Measurements from ENCODE around the gene RGS1.

Gene RGS1

DNA sequence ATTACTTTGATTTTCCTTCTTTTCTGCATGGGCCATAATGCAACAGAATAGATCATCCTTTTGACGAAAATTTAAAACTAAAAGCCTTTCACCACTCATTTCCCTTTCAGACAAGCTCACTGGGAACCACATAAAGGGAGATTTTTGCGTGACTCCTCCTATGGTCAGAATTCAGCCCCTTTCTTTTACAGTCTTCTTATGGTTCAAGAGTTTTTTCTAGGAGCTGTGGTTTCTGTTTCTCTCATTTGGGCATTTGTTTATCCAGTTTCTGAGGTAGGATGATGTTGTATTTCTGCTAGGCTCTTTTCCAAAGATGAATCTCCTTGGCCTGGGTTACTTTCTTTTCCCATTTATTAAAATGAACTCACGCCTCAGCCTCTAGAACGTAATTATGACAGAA lies 16.9 kb downstream of the RGS1 start:
- TF ChIP-seq TAF1 (IDR thresholded peaks at IDR 0.05; ENCODE audit: low read depth, low read length) (no peak), POLR2AphosphoS5 (IDR thresholded peaks at IDR 0.05; ENCODE audit: low read depth, low read length) (no peak), POU2F2 (IDR thresholded peaks at IDR 0.05; ENCODE audit: low read depth, low read length) (no peak), POLR2A (IDR thresholded peaks at IDR 0.05; ENCODE audit: low read depth, low read length) (no peak), PAX5 (IDR thresholded peaks at IDR 0.05; ENCODE audit: insufficient read depth, low read length, severe bottlenecking) (no peak), SPI1 (IDR thresholded peaks at IDR 0.05; ENCODE audit: low read depth, low read length) (no peak)
- DNase-seq (ENCODE audit: insufficient read length, low spot score) = no peak
- FAIRE-seq = no peak

DNA sequence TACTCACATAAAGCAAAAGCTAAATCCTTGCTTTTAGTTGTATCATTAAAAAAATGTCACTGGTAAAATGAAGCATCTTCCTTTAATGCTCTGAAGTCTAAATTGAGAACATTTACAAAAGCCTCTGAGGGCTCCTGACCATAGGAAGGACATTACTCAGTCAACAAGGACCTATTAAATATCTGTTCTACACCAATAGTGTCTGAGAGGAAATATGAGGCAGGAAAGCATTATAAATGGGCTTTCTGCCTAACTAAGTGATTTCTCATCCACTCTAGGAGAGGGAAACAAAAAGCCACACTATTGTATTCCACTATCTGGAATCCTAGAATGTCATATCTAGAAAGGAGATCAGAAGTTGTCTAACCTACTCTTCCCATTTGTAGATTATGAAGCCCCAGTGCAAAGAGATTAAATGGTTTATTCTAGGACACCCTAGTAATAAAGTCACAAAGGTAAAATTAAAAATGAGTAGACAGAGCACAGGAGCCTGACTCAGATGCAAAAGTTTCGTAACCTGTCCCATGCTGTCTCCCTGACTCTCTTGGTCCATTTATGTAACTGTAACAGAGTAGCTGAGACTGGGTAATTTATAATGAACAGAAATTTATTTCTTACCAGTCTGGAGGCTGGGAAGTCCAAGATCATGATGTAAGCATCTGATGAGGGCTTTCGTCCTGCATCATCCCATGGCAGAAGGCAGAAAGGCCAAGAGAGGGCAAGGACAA lies 17.6 kb downstream of the RGS1 start:
- no peak for TF ChIP-seq POLR2AphosphoS5 (IDR thresholded peaks at IDR 0.05; ENCODE audit: low read depth, low read length)
- TF ChIP-seq SPI1 (IDR thresholded peaks at IDR 0.05; ENCODE audit: low read depth, low read length) = no peak
- TF ChIP-seq POU2F2 (IDR thresholded peaks at IDR 0.05; ENCODE audit: low read depth, low read length) = no peak
- TF ChIP-seq TAF1 (IDR thresholded peaks at IDR 0.05; ENCODE audit: low read depth, low read length) = no peak
- TF ChIP-seq POLR2A (IDR thresholded peaks at IDR 0.05; ENCODE audit: low read depth, low read length) = no peak
- no peak for TF ChIP-seq PAX5 (IDR thresholded peaks at IDR 0.05; ENCODE audit: insufficient read depth, low read length, severe bottlenecking)
- DNase-seq (ENCODE audit: insufficient read length, low spot score) (no peak), FAIRE-seq (no peak)

DNA sequence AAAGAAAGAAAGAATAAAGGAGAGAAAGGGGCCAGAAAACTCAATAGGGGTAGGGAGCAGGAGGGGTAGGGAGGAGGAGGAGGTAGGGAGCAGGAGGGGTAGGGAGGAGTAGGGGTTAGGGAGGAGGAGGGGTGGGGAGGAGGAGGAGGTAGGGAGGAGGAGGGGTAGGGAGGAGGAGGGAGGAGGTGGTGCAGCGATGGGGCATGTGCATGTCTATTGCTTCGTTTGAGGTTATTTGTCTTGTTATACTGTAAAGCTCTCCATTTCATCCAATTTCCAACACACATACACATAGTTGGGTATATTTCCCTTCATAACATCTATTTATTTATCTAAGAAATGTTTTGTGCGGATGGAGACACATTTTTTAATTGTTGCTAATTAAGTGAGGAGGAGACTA lies 19.7 kb downstream of the RGS1 start:
- TF ChIP-seq POU2F2 (IDR thresholded peaks at IDR 0.05; ENCODE audit: low read depth, low read length) (no peak), POLR2AphosphoS5 (IDR thresholded peaks at IDR 0.05; ENCODE audit: low read depth, low read length) (no peak), PAX5 (IDR thresholded peaks at IDR 0.05; ENCODE audit: insufficient read depth, low read length, severe bottlenecking) (no peak), SPI1 (IDR thresholded peaks at IDR 0.05; ENCODE audit: low read depth, low read length) (no peak), TAF1 (IDR thresholded peaks at IDR 0.05; ENCODE audit: low read depth, low read length) (no peak)
- no peak for DNase-seq (ENCODE audit: insufficient read length, low spot score)
- no peak for FAIRE-seq

DNA sequence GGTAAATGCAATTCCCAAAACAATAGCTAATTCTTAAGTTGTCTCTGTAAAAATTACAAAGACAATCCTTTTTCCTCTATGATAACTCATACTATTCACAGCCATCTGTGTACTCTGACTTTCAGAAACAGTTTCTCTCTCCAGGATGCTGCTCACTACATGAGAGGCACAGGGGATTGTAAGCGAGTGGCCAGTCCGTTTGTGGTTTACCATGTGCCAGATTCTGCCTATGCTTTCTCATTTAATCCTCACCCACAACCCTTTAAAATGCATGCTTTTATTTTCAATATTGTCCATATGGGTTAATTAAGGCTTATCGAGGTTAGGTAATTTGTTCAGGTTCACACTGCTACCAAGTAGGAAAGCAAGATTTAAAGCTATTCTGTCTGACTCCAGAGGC lies 23.0 kb downstream of the RGS1 start:
- DNase-seq (ENCODE audit: insufficient read length, low spot score) (no peak), FAIRE-seq (no peak)
- TF ChIP-seq POU2F2 (IDR thresholded peaks at IDR 0.05; ENCODE audit: low read depth, low read length) = no peak
- TF ChIP-seq POLR2A (IDR thresholded peaks at IDR 0.05; ENCODE audit: low read depth, low read length) = no peak

DNA sequence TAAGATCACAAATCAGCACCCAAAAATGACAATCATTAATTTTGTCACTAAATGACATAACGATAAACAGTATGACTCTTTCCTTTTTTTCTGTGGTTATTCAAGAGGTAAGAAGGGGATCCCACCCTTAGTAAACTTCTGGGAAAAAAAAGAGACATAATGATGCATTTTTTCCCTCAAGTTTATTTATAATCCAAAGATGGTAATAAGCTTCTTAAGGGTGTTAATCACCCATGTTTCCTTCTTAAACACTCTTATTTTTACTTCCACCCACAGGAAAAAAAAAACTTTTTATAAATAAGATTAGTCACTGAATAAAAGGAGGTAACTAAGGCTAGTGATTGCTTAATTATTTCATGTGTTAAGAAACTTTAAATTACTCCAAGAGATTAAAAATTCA lies 24.7 kb downstream of the RGS1 start:
- no peak for DNase-seq (ENCODE audit: insufficient read length, low spot score)
- TF ChIP-seq POLR2A (IDR thresholded peaks at IDR 0.05; ENCODE audit: low read depth, low read length) (no peak), PAX5 (IDR thresholded peaks at IDR 0.05; ENCODE audit: insufficient read depth, low read length, severe bottlenecking) (no peak), POU2F2 (IDR thresholded peaks at IDR 0.05; ENCODE audit: low read depth, low read length) (no peak), SPI1 (IDR thresholded peaks at IDR 0.05; ENCODE audit: low read depth, low read length) (no peak), TAF1 (IDR thresholded peaks at IDR 0.05; ENCODE audit: low read depth, low read length) (no peak), POLR2AphosphoS5 (IDR thresholded peaks at IDR 0.05; ENCODE audit: low read depth, low read length) (no peak)
- no peak for FAIRE-seq

DNA sequence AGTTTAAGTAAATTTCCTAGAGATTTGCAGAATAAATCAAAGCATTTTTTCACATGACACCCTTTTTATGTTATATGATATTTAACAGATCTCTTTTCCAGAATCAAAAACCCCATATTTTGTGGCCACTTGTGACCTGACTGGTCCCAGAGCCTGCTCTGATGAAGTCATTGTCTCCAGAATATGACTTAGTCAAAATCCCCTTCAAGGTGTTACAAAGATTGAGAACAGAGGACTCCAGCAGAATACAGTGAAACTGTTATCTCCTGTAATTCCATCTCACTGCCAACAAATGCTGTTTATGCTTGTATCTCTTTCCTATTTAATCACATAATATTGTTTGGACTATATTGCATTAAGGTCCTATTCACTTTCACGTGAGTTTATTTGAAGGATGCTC lies 25.6 kb downstream of the RGS1 start:
- no peak for DNase-seq (ENCODE audit: insufficient read length, low spot score)
- peak; percentile 52 for FAIRE-seq
- TF ChIP-seq POLR2A (IDR thresholded peaks at IDR 0.05; ENCODE audit: low read depth, low read length) = no peak
- TF ChIP-seq PAX5 (IDR thresholded peaks at IDR 0.05; ENCODE audit: insufficient read depth, low read length, severe bottlenecking) = no peak
- no peak for TF ChIP-seq SPI1 (IDR thresholded peaks at IDR 0.05; ENCODE audit: low read depth, low read length)
- no peak for TF ChIP-seq TAF1 (IDR thresholded peaks at IDR 0.05; ENCODE audit: low read depth, low read length)
- no peak for TF ChIP-seq POU2F2 (IDR thresholded peaks at IDR 0.05; ENCODE audit: low read depth, low read length)
- no peak for TF ChIP-seq POLR2AphosphoS5 (IDR thresholded peaks at IDR 0.05; ENCODE audit: low read depth, low read length)

DNA sequence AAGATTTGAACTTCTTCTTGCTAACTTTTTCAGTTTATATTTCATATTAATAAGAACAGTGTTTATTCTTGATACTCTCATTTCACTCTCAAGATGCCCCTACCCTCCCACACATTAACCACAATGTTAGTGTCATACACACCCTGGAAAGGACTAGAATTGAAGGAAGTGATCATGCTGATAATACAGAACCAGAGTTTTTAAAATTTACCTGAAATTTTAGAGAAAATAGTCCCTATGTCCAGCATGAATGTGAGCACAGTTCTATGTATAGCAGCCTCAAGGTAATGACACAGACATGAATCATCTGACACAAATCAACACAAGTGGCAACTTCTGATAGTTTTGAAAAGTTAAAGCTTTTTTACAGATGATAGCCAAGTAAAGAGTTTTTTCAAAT lies 26.0 kb downstream of the RGS1 start:
- no peak for DNase-seq (ENCODE audit: insufficient read length, low spot score)
- TF ChIP-seq POLR2A (IDR thresholded peaks at IDR 0.05; ENCODE audit: low read depth, low read length) = no peak
- TF ChIP-seq SPI1 (IDR thresholded peaks at IDR 0.05; ENCODE audit: low read depth, low read length) = peak; percentile 44
- no peak for TF ChIP-seq POLR2AphosphoS5 (IDR thresholded peaks at IDR 0.05; ENCODE audit: low read depth, low read length)
- TF ChIP-seq PAX5 (IDR thresholded peaks at IDR 0.05; ENCODE audit: insufficient read depth, low read length, severe bottlenecking) = no peak
- TF ChIP-seq POU2F2 (IDR thresholded peaks at IDR 0.05; ENCODE audit: low read depth, low read length) = no peak
- peak; percentile 16 for FAIRE-seq

DNA sequence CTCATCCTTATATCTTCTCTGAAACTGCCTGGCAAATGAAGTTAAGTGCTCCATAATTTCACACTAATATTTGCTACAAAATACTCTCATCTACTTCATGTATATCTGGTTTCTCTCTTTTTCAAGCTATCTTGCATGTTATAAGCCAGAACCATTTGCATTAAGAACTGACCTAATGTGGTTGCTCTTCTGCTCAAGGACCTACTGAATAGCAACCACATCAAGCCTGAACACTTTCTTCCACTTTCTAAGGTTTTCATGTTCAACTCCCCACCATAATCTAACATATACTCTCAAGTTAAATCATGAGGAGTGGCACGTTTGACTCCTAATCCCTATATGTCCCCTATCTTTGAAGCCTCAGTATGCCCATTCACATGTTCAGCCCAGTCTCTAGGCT lies 27.2 kb downstream of the RGS1 start:
- DNase-seq (ENCODE audit: insufficient read length, low spot score) = no peak
- FAIRE-seq = no peak

DNA sequence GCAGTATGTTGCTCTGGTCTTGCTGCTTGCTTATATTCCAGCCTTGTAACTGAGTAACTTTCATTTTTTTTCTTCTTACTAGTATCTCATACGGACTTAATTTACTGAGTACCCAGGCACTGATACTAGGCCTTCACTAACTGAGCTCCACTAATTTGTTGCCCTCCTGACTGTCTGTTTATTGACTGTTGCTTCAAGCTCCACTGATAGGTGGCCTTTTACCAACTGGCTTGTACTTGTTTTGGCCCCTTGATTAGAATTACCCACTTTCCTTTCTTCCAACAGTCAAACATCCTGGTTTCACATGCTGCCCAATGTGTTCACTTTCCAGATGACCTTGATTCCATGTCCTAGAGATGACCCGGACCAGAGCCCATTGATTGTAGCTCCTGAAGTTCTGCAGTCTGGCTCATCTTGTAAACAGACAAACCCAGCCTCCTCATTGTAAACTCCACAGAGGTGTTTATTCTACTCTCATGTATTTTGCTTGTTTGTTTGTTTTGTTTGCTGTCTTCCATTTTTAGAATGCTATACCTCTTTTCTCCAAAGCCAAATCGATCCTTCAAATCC lies 27.7 kb downstream of the RGS1 start:
- no peak for DNase-seq (ENCODE audit: insufficient read length, low spot score)
- peak; percentile 81 for FAIRE-seq
- TF ChIP-seq POU2F2 (IDR thresholded peaks at IDR 0.05; ENCODE audit: low read depth, low read length) (no peak), TAF1 (IDR thresholded peaks at IDR 0.05; ENCODE audit: low read depth, low read length) (no peak), SPI1 (IDR thresholded peaks at IDR 0.05; ENCODE audit: low read depth, low read length) (no peak), POLR2A (IDR thresholded peaks at IDR 0.05; ENCODE audit: low read depth, low read length) (no peak), PAX5 (IDR thresholded peaks at IDR 0.05; ENCODE audit: insufficient read depth, low read length, severe bottlenecking) (no peak), POLR2AphosphoS5 (IDR thresholded peaks at IDR 0.05; ENCODE audit: low read depth, low read length) (no peak)

More for the DNA sequence above, 27.2 kb downstream of the RGS1 start:
- TF ChIP-seq POU2F2 (IDR thresholded peaks at IDR 0.05; ENCODE audit: low read depth, low read length) (no peak), TAF1 (IDR thresholded peaks at IDR 0.05; ENCODE audit: low read depth, low read length) (no peak), POLR2AphosphoS5 (IDR thresholded peaks at IDR 0.05; ENCODE audit: low read depth, low read length) (no peak), PAX5 (IDR thresholded peaks at IDR 0.05; ENCODE audit: insufficient read depth, low read length, severe bottlenecking) (no peak), POLR2A (IDR thresholded peaks at IDR 0.05; ENCODE audit: low read depth, low read length) (no peak), SPI1 (IDR thresholded peaks at IDR 0.05; ENCODE audit: low read depth, low read length) (no peak)
